HT1080 (cell line): Measurements from ENCODE around the gene POU3F1. TPM values are rescaled to one million over a fixed set of nuclear protein-coding genes. Genes with fewer than 3 reads are reported as not detected.

Source experiments
- DNase-seq: peaks from one replicate; pipeline ENCODE4 v3.0.0-alpha.2; 2015; ENCODE audit warnings: low read depth
- total RNA-seq: library from RNA; depleted of rRNA; stranded (reverse); fragments of >200 nt; shearing (Covaris generic); gene quantifications from 2 replicates; pipeline ENCODE4 v1.2.3, GENCODE V29; 2014

POU3F1 gene
- total RNA-seq, 1 experiment from 2014 or later = not detected

DNA sequence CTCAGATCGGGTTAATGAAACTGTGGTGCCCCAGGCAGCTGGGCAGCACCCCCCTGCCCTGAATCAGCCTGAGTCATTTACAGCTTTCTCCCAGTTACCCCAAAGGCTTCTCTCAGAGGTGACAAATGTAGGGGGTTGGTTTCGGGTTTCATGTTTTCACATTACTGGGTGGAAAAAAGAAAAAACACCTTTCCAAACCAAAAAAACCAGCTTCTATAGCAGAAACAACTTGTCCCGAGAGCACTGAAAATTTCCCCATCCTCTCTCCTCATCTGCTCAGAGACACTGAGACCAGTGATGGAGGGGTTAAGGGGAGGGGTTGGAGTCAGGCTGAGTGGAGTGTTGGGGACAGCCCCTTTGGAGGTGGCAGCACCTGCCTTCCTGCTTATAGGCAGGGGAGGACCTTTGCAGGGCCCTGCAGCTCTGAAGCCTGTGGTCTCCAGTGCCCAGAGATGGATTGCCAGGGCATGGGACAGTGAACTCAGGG lies 18.4 kb downstream of the POU3F1 start:
- DNase-seq = peak; percentile 67

- DNase-seq = no peak
Measured at GRCh38 chr1:38027201-38028104, 19.1 kb downstream of the POU3F1 start.

DNA sequence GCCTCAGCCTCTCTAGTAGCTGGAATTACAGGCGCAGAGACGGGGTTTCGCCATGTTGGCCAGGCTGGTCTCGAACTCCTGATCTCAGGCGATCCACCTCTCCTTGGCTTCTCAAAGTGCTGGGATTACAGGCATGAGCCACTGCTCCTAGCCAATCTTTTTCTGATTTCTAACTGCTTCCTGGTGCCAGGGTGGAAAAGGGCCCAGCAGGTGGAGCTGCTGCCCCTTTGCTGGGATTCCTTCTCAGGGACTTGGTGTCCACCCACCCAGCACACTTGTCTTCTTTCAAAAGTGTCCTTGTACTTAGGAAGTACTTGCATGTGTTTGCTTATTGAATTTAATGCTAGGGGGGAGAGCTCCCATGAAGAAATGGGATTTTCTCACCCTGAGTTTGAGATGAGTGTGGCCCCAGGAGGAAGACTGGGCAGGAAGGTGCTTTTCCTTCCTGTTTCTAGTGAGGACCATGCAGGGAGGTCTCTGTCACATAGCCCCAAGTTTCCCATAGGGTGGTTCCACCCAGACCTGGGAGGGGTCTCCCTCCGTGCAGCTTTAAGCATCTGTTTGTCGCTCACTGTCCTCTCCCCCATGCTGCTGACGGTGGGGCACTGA lies 19.9 kb downstream of the POU3F1 start:
- DNase-seq = peak; percentile 73

GRCh38 chr1:38025664-38026063 lies 20.9 kb downstream of the POU3F1 start:
- DNase-seq = no peak

GRCh38 chr1:38025233-38025632 lies 21.4 kb downstream of the POU3F1 start:
- DNase-seq = no peak

DNA sequence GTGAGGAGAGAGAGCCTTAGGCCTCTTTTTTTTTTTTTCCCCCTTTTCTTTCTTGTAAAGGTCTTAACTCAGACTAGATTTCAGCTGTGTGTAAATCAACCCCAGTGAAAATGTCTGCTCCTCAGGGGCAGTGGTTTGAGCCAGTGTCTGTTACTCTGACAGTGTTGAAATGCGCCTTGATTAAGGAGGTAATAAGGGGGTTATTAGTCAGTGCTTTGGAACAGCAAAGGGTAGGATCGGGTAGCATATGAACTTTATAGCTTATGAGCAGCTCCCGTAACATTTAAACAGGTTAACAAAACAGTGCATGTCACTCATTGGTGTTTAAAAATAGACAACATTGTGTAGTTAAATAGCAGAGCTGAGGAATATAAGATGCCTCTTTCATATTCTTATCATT lies 23.8 kb downstream of the POU3F1 start:
- no peak for DNase-seq

DNA sequence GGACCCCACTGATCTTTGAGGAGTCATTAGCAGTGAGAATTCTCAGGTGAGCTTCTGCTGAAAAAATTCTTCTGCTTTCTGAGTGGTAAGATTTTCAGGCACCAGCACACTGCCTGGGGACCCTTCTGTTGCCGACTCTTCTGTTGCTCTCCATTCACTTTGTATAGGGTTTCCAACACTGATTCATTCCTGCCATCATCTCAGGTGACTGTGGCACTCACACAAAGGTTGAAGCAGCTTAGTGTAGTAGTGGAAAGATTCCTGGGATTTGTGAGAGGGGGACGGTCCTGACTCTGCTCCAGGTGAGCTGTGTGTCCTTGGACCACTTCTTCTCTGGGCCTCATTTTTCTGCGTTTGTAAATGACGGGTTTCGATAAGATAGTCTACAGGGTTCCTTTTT lies 24.6 kb downstream of the POU3F1 start:
- no peak for DNase-seq

DNA sequence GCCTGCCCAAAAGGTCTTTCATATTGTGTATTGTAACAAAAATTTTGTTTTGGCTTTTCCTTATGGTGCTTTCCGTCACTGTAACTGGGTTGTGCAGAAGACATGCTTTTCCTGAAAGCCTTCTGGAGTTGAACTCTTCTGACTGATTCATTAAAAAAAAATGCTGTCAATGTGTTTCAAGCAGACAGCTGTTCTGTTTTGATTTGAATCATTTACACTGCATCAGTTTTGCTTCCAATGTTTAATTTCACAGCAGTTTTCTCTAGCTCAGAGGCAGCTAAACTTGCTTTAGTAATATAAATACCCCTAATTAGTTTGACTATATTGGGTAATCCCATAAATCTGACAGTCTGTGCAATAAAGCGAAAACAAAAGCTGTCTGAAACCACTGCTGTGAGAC lies 26.2 kb downstream of the POU3F1 start:
- DNase-seq = no peak

GRCh38 chr1:38018864-38019343 lies 27.7 kb downstream of the POU3F1 start:
- DNase-seq = peak; percentile 26

GRCh38 chr1:38015978-38016725 lies 30.4 kb downstream of the POU3F1 start:
- no peak for DNase-seq

GRCh38 chr1:38014724-38015424 lies 31.7 kb downstream of the POU3F1 start:
- DNase-seq = no peak

DNA sequence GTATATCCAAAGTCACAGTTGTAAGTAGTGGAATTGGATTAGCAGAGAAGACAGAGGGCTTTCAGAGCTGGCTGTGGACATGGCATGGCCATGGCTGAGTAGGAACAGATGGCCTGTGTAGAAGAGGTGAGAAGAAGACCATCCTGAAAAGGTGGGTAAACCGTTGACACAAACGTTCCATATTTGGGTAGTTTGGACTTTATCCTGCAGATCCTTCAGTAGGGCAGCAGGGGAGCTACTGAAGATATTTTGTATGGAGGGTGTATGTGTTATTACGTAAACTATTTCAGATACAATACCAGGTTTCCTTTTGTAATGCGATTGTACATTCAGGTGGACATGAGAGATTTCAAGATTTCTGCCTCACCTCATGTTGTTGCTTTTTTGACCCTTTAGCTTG lies 32.4 kb downstream of the POU3F1 start:
- no peak for DNase-seq

DNA sequence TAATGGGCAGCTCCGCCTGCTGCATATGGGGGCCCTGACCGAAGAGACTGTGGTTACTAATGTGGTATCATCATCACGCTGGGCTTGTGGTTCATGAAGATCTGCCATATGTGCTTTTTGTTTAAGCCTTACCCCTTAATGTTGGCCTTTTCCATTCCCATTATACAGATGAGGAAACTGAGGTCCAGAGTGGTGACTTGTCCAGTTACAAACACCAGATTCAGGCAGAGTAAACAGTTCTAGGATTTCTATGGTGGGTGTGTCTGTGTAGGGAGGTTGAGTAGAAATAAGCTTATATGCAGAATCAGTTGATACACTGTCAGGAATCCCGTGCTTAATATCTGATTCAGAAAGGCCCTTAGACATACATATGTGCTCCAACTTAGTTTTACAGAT lies 33.4 kb downstream of the POU3F1 start:
- DNase-seq = no peak

DNA sequence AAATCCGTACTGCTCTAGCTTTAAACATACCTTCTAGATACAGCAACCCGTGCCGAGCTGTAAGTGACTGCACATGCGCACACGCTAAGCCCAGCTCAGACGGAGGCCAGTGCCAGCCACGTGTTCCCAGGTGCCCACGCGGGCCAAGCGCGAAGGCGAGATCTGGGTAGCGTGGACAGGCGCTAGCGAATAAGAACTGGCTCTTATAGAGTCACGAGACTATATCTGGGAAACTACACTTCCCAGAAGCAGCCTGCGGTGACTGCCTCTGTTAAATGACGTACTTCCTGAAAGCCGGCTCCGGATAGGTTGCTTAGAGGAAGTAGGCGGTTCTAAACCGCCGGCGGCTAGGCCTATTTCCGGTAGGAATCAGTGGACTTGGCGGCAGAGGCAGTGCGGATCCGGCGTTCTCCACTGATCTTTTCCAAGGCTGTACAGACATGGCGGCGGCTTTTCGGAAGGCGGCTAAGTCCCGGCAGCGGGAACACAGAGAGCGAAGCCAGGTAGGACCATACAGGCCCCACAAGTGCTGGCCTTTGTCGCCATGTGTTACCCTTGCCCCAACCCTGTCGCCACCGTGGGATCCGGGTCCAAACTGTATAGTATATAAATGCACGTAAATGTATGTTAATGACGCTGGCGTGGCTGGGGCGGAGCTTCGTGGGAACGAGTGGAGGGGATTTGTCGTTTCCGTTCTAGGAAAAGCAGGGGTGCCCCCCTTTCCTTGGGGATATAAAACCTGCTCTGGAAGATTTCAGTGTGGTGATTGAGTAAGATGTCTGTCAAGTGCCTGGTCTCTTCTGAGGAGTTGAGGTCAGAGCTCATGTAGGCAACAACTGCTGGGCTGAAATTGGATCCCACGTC lies 34.0 kb downstream of the POU3F1 start, which contains the start of gene UTP11:
Gene UTP11, plus strand, starts transcription at position 372 of the 864 bp plus-strand sequence. Its CDS starts 69 bp downstream, at position 441.
- peak; percentile 98 for DNase-seq

DNA sequence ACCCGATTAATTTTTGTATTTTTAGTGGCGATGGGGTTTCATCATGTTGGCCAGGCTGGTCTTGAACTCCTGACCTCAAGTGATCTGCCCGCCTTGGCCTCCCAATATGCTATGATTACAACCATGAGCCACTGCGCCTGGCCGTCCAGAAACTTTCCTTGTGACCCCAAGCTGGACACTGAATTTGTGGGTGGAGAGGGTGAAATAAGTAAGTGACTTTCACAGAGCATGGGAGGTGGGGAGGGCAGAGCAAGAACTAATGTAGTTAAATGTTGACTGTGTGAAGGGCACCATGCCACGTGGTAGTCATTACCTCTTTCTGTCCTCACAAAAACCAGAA lies 36.8 kb downstream of the POU3F1 start:
- no peak for DNase-seq

DNA sequence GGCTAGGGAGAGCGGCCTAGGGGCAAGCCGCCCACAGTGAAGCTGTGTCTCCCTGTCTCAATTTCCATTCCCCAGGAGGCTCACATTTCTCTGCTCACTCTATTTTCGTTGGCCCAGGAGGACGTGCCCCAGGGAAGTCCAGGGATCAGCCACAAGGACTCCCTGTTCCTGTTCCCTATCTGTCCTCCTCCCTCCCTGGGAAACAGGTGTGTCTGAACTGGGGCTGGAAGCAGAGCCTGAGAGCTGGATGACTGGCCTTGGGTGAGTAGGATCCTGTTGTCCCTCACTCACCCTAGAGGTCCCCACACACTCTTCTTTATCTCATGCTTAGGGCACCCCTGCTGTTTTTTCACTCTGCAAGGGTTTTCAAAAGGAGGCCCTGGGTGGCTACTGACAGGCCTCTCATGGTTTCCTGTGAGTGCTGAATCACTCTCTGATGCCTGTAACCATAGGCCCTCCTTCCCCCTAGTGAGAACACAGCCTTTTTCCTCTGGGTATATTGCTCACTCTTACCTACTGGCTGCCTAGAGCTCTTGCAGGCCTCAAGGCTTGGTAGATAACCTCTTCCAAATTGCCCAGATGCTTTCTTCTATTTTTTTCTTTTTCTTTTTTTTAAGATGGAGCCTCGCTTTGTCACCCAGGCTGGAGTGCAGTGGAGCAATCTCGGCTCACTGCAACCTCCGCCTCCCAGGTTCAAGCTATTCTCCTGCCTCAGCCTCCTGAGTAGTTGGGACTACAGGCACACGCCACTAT lies 37.3 kb downstream of the POU3F1 start:
- peak; percentile 91 for DNase-seq

DNA sequence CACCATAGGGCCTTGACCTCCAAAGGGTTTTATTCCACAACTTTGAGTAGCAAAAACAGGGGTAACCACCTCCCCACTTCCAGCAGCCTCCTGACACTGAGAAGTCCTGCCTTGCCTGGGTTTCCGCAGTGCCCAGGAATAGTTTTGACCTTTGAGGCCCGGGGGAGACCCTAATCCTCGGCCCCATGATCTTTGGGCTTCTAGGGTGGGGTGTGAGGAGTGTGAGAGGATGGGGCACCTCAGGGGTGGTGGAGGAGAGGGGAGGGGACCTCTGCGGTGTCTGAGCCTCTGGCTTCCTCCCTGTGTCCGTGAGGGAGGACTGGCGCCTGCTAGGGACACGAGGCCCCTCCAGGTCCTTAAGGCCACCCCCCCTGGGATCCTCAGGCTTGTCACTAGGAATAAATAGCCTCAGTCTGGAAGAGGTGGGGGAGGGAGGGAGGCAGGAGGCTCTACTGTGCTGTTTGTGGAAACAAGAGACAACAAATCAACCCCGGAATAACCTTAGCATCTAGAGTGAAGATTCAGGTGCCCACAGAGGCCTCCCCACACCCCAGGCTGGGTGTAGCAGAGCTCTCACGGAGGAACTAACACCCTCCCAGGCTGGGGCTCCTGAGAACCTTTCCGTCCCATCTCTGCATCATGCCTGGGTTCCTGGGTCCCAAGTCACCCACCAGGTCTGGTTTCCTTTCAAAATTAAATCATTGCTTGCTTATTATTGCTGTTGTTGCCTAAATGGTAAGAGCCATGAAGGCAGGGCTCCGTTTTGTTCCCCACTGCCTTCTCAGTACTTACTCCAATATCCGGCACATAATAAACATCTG lies 40.4 kb downstream of the POU3F1 start:
- no peak for DNase-seq

DNA sequence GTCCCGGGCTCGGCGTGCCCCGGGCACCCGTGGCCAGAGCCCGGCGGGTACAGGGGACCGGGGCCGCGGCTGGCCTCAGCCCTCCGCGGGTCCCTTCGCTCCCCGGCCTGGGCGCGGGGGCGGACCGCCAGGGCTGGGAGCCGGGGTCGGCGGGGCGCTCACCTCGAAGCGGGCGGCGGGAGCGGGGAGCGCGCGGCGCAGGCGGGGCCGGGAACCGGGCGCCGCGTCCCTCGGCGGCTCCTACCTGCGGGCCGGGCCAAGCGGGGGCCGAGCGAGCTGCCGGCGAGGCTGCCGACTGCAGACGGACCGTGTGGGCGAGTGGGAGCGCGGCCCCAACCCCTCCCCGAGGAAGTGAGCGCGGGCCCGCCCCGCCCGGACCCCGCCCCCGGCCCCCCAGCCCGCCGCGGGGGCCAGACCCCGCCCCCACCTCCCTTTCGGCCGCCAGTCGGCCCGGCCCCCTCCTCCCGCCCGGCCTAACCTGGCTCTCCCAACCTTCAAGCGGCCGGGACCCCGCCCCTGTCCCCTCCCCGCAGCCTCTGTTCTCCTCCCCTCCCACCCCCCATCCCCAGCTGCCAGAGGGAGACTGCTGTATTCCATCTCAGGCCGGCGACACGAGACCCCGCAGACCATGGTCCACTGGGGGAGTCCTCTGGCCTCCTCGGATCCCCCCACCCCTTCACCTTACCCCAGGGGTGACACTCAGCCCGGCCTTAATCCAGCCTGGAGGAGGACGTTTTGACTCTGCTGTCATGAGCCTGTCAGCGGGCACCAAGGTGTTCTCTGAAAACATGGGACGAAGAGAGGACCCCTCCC lies 41.2 kb downstream of the POU3F1 start, which contains the start of gene FHL3:
Gene FHL3, minus strand, starts transcription at position 320 of the 813 bp plus-strand sequence. CDS start 6,102 bp downstream, outside the sequence.
- DNase-seq = no peak
